RPMI7951 (cell line): ENCODE results near the gene MPC1. TPM values are rescaled to one million over a fixed set of nuclear protein-coding genes. Genes with fewer than 3 reads are reported as not detected.

Experiments used
- DNase-seq: peaks from one replicate; pipeline ENCODE4 v3.0.0-alpha.2; 2012; ENCODE audit warnings: low read depth
- total RNA-seq: library from RNA; depleted of rRNA; stranded (reverse); fragments of >200 nt; shearing (Covaris generic); gene quantifications from 2 replicates; pipeline ENCODE4 v1.2.3, GENCODE V29; 2014; rRNA removed

Gene MPC1
- 69.1 and 70.7 TPM in 2 replicates for total RNA-seq

DNA sequence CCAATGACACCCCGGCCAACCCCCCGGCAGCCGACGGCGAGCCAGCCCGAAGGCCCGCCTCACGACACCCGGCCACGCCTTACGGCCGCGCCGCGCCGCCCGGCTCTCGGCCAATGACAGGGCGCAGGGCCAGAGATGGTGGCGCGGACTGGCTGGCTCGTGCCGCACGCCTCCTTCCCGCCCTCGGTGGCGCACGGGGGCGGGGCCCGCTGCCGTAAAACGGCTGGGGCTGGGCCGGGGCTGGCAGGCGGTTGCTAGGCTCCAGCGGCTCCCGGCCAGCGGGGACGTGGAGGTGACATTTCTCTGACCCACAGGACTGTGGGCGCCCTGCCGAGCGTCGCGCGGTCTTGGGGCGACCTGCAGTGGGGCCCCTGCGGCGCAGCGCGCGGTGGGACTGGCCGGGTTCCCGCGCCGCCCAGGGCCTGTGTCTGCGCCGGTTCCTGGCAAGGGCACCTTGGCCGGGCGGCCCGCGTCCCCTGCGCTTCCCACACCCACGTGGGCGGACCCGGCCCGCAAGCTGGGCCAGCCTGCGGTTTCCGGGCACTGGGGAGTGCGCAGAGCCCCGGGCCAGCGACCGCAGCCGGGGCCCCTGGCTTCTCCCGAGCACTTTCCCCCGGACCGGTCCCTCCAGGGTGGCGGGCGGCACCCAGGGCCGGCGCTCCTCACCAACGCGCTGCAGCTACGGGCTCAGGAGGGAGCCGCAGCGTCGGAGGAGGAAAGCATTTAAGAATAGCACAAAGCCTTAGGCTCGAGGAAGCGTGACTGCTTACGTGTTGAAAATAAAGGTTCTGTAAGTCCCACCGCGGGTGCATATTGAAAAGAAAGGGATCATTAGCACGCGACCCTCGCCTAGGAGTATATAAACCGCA is at the start of gene MPC1:
Gene MPC1, minus strand, starts transcription at position 8 of the 869 bp plus-strand sequence. CDS start 64 bp downstream, outside the sequence.
- peak; percentile 95 for DNase-seq

GRCh38 chr6:166430269-166430668 is 47.5 kb upstream of the MPC1 start:
- no peak for DNase-seq

GRCh38 chr6:166424431-166424830 is 41.7 kb upstream of the MPC1 start:
- DNase-seq = no peak

DNA sequence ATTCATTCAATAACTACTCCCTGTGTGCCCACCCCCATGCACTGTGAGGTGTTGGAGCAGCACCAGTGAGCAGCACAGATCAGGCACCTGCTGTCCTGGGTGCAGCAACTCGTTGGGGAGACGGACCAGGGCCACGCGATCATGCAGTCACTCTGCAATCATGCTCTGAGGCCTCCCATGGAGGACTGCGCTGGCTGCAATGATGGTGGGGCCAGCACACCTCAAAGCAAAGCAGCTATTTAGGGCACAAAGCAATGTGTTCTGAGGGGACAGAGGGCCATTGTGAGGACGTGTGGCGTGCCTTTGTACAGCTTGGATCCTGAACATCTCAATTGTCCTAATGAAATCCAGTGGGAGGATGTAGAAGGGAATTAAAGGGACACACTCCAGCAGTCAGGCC is 41.0 kb upstream of the MPC1 start:
- no peak for DNase-seq

GRCh38 chr6:166423051-166423745 is 40.5 kb upstream of the MPC1 start:
- no peak for DNase-seq

GRCh38 chr6:166422201-166422940 is 39.6 kb upstream of the MPC1 start:
- DNase-seq = no peak

- DNase-seq = no peak
Observed at GRCh38 chr6:166420351-166420750, 37.6 kb upstream of the MPC1 start.

DNA sequence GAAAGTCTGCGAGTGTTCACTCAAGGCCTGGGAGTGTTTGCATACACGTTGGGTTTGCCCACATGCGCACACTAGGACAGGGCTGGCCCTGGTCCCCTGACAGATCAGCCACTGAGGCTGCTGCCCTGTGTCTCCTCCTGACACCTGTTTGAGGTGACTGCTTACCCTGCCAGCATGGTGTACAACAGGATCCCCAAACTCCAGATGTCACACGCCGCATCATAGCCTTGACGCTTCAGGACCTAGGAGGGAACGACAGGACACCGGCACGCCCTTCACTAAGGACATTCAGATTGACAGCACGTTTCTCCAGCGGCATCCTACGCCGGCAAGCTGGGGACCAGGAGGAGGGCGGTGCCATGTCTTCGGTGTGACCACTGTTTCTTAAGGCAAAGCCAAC is 37.0 kb upstream of the MPC1 start:
- DNase-seq = no peak

- DNase-seq = peak; percentile 63
Observed at GRCh38 chr6:166419286-166419685, 36.5 kb upstream of the MPC1 start.

DNA sequence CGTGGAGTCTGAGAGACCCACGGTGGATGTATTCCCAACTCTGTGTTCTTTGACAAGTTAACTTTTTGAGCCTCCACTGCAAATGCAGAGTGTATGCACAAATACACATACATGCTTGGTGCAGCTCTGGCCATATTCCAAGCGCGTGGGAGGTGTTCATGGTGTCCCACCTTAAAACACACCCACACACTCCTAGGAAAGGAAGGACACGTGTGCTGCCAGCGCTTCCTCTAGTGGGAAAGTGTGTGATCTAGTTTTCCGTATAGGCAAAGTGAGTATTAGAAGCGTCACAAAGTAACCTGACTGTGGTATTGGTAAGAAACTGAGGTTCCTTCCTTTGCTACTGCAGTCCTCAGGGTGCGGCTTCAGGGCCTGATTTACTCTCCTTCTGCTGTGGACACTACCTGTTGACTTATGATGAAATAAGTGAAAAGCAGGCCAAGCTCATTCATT is 36.0 kb upstream of the MPC1 start:
- no peak for DNase-seq

DNA sequence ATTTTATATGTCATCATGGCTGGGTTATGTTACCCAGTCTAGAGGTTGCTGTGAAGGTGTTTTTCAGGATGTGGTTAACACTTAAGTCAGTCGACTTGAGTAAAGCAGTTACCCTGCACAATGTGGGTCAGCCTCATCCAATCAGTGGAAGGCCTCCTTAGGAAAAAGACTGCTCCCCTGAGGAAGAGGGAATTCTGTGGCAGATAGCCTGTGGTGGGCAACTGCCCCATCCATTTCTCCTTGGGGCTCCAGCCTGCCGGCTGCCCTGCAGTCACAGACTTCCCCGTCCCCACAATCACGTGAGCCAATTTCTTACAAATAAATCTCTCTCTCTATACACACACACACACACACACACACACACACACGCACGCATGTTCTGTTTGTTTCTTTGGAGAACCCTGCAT is 34.5 kb upstream of the MPC1 start:
- no peak for DNase-seq

- no peak for DNase-seq
Observed at GRCh38 chr6:166415833-166416347, 33.1 kb upstream of the MPC1 start.

DNA sequence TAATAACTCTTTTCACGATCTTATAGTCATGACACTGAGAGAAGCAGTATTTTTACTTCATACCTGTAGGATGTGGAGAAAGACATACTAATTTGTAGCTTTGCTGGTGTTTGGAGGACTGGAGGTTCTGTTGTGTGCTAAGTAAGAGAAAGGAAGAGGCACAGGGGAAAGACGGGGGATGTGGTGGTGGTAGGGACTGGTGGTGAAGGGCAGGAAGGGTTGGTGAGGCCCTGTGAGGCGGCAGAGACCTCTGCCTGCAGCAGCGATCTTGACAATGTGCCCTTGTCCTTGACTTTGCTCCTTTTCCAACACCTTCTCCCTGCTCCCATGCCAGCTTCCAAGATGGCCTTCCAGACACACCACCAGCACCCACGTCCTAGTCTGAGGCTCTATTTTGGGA is 32.6 kb upstream of the MPC1 start:
- no peak for DNase-seq

- no peak for DNase-seq
Observed at GRCh38 chr6:166413491-166413951, 30.8 kb upstream of the MPC1 start.

DNA sequence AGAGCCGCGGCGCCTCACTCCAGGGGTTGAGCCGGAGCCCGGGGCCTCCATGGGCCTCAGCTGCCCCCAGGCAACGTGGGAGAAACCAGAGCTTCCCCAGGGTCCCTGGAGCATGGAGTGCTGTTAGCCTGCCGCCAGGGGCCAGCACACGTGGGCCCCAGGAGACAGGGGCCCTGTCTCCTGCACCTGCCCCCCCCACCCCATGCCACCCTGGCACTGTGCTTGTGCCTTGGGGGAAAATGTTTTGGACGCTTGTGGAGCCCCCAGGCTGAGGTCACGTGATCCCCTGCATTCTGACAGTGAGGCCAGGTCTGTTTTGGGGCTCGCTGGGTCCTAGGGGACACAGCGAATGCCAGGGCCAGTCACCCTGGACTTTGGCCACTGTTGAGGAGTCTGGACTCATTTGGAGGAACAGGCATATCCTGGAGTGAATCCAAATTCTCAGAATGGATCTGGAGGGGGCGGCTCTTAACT is 30.2 kb upstream of the MPC1 start:
- DNase-seq = no peak

- no peak for DNase-seq
Observed at GRCh38 chr6:166412156-166412910, 29.6 kb upstream of the MPC1 start.

- no peak for DNase-seq
Observed at GRCh38 chr6:166411721-166412151, 29.0 kb upstream of the MPC1 start.

GRCh38 chr6:166411271-166411670 is 28.5 kb upstream of the MPC1 start:
- DNase-seq = no peak

- no peak for DNase-seq
Observed at GRCh38 chr6:166410426-166410935, 27.7 kb upstream of the MPC1 start.

DNA sequence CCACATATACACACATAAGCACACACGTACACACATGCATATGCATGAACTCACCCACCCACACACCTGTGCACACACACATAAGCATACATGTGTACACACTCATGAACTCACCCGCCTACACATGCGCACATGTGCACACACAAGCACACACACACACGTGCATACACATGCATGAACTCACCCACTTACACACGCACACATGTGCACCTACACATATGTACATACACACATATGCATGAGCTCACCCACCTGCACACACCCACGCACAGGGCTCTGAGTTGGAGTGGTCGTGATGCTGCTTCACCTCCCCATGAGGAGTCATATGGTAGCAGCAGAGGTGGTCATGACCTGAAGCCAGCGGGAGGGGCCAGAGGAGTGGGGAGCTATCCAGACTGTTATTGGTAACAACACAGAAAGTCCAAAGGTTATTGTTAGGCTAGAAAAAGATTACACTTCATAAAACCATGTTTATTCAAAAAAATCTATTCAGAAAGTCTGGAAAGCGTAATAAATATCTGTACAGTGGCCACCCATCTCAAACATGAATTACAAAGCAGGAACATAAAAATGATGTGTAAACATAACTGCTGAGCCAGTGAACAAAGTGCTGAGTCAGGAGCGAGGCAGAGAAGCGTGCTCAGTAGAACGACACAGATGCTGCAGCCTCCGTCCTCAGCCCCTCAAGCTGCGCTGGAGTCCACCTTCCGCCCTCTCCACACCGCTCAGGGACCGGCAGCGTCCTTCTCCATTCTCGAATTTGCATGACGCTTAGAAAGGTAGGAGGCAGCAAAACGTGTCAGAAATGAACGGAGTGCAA is 26.4 kb upstream of the MPC1 start:
- DNase-seq = no peak
